ENCODE measurements around the gene AGPAT2. TPM values are rescaled to one million over a fixed set of nuclear protein-coding genes. Genes with fewer than 3 reads are reported as not detected.

The AGPAT2 gene
- total RNA-seq, 1 experiment from 2014 or later: 54.7 TPM

DNA sequence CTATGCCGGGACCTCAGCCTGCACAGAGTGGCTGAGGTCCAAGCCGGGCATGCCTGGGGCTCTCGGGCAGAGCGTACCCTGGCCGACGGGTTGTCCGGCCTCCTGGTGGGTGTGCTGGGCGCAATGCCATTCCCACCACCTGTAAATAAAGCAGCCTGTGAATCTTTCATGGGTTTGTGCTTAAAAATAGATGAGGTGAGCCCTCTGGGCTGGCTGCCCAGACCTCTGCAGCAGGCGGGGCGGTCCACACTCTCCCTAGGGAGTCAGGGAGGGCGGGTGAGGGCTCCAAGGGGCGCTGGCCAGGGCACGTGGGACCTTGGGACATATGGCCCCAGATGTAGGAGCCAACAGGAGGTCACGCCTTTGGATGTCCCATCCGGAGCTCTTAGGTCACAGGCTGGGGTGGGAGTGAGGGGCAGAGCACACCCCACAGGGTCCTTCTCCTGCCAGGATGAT, 3.6 kb upstream of the AGPAT2 start:
- Histone ChIP-seq H3K36me3 (replicated peaks; ENCODE audit: control insufficient read depth, insufficient read depth, low read length) (no peaks in the 10 kb centered on the region), H3K27me3 (ENCODE audit: control insufficient read depth, insufficient read depth, low read length) (no peaks in the 10 kb centered on the region; the same call in 1 of the 2 replicates), H3K4me3 (ENCODE audit: insufficient read depth, low read depth, low read length) (no peak overlapping the region)
- DNase-seq: no peak

DNA sequence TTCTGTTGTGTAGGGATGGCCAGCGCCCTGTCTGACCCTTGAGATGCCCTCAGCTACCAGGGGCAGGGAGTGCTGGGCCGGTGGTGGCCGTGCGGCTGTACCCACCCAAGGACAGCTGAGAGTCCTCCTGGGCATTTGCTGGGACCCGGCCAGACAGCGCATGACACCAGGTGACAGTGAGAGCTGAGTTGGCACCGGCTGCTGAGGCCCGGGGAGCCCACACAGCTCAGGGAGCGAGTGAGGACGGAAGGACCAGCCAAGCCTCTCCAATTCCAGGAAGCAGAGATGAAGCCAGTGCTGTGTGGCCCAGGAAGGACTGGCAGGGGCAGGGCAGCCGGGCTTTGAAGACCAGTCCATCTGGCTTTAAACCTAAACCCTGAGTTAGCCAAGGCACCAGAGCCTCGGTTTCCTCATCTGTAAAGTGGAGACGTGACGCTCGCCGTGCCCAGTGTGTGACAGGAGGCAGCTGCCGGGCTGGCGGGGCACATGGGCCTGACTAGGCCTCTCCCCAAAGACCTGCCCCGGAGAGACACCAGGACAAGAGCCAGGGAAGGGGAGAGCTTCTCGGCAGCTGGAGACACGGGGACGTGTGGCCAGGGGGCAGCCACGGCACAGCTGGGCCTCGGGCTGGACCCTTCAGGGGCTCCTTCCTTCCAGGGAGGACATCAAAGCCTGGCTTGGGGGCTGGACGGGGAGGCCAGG, 3.0 kb upstream of the AGPAT2 start:
- H3K36me3 ChIP-seq (replicated peaks; ENCODE audit: control insufficient read depth, insufficient read depth, low read length): no peaks in the 10 kb centered on the region
- no peak overlapping the region for H3K4me3 ChIP-seq (ENCODE audit: insufficient read depth, low read depth, low read length)
- no peak for DNase-seq
- H3K27me3 ChIP-seq (ENCODE audit: control insufficient read depth, insufficient read depth, low read length): no peaks in the 10 kb centered on the region; the same call in 1 of the 2 replicates

DNA sequence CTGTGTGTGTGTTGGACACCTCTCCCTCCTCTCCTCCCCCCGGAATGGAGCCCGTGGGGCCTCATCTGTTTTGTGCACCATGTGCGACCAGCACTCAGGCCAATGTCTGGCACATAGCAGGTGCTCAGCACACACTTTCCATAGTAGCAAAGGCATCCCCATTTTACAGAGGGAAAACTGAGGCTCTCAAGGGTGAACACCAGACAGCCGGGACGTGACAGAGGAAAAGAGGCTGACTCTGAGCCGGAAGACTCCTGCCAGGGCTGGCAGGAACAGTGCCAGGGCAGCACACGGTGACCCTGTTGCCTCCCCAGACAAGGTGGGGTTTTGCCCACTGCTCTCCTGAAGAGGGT, 1.8 kb upstream of the AGPAT2 start:
- Histone ChIP-seq H3K4me3 (ENCODE audit: insufficient read depth, low read depth, low read length) (no peak overlapping the region), H3K36me3 (replicated peaks; ENCODE audit: control insufficient read depth, insufficient read depth, low read length) (no peaks in the 10 kb centered on the region; the same call in 1 of the 2 replicates), H3K27me3 (ENCODE audit: control insufficient read depth, insufficient read depth, low read length) (no peaks in the 10 kb centered on the region; the same call in 1 of the 2 replicates)
- no peak for DNase-seq

DNA sequence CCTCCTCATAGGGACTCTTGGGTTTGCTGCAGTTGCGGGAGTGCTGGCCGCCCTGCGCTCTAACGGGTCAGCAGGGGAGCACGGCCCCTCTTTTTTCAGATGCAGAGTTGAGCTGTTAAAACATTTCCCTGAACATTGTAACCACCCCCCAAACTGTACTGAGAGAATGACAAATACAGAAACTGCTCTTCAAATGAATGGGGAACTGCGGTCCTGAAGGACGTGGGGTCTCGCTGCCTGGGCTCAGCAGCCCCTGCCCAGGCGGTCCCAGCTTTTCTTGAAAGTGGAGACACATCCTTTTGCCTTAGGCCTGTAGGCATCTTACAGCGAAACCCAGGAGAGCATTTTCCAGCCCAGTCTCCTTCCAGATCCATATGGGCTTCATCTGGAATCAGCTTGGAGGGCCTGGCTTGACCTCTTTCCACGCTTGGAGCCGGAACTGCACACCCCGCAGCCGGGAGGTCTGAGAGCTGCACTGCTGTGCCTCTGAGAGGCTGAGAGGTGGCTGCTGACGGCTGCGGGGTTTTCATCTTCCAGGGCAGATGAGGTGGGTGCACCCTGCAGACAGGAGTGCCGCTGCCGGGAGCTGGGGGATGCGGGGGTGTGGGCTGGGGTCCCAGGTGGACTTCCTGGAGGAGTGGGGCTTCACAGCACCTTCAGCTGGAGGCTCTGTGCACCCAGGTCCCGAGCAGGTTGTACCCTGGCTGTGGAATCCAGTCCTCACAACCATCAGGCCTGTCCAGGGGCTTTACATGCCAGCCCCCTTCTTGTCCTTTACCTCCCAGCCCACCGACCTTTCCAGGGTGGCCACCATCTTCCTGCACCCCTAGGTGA, 1.2 kb upstream of the AGPAT2 start:
- H3K27me3 ChIP-seq (ENCODE audit: control insufficient read depth, insufficient read depth, low read length): no peaks in the 10 kb centered on the region; the same call in 1 of the 2 replicates
- H3K36me3 ChIP-seq (replicated peaks; ENCODE audit: control insufficient read depth, insufficient read depth, low read length): no peaks in the 10 kb centered on the region; the same call in 1 of the 2 replicates
- peak; percentile 87 for DNase-seq
- peak overlapping the region; percentile 46; the same call in 1 of the 2 replicates for H3K4me3 ChIP-seq (ENCODE audit: insufficient read depth, low read depth, low read length)

DNA sequence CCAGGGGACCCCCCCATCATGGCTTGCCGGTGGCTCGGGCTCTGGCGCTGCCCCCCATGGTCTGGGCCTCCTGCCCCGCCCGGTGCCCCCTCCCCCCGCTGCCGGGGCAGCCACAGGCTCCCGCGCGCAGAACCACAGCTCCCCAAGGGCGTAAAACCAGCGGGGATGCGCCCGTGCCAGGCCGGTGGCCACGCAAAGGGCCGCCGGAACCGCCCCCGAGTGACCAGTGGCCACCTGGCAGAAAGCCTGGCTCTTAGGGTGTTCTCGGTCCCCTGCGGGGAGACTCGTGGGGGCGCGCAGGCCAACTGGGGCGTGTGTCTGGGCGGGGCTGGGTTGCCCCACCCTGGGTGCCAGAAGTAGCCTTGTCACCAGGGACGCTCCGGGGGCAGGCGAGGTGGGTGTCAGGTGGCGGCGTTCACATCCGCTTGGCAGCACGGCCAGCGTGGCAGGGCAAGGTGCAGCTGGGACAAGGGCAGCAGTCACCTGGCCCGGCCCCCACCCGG, 515 bp upstream of the AGPAT2 start:
- Histone ChIP-seq H3K27me3 (ENCODE audit: control insufficient read depth, insufficient read depth, low read length) (no peaks in the 10 kb centered on the region; the same call in 1 of the 2 replicates), H3K4me3 (ENCODE audit: insufficient read depth, low read depth, low read length) (peak overlapping the region; percentile 46)
- DNase-seq: no peak

DNA sequence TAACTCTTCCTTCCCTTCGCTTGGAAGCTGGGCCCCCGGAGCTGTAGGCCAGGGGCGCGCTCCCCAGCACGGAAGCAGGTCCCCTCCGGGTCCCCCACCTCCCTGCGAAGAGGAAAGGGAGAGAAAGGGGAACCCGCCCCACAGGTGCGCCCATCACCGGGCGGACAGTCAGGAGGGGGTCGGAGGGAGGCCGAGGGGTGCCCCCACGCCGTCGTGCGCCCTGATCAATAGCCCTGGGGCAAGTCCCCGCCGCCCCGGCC, 793 bp downstream of the AGPAT2 start:
- H3K27me3 ChIP-seq (ENCODE audit: control insufficient read depth, insufficient read depth, low read length): no peaks in the 10 kb centered on the region; the same call in 1 of the 2 replicates
- peak overlapping the region; percentile 91 for H3K4me3 ChIP-seq (ENCODE audit: insufficient read depth, low read depth, low read length)
- no peaks in the 10 kb centered on the region; the same call in 1 of the 2 replicates for H3K36me3 ChIP-seq (replicated peaks; ENCODE audit: control insufficient read depth, insufficient read depth, low read length)
- no peak for DNase-seq

More for the DNA sequence above, 515 bp upstream of the AGPAT2 start:
- H3K36me3 ChIP-seq (replicated peaks; ENCODE audit: control insufficient read depth, insufficient read depth, low read length): no peaks in the 10 kb centered on the region; the same call in 1 of the 2 replicates

DNA sequence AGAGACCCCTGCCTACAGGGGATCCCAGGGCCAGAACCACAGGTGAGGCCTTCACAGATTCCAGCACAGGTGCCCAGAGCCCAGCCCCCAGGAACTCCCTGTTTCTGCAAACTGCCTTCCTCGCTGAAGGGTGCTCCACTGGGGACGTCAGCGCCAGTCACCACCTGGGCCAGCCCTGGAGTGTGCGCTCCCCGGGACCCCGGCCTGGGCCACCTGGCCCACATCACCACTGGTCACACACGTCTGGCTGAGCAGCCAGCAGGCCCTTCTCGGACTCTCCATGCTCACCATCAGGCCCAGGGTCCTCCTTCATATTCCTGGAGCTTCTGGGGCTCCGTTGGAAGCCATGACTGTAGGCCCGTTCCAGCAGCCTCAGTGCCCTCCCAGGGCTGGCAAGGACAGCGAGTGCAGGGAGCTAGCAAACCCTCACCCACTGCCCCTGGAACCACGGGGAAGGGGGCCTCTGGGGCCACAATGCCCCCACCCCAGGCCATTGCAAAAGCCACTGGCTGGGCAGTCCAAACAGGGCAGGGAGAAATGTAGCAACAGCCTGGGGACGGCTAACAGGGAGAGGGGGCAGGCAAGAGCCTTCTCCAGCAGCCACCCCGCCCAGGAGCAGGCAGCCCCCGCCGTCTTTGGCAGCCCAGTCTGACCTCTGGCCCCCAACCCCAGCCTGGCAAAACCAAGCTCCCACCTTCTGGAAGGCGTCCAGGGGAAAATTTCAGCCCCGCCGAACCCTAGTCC, 1.3 kb downstream of the AGPAT2 start:
- peak overlapping the region; percentile 91 for H3K4me3 ChIP-seq (ENCODE audit: insufficient read depth, low read depth, low read length)
- no peak for DNase-seq
- no peaks in the 10 kb centered on the region; the same call in 1 of the 2 replicates for H3K36me3 ChIP-seq (replicated peaks; ENCODE audit: control insufficient read depth, insufficient read depth, low read length)
- H3K27me3 ChIP-seq (ENCODE audit: control insufficient read depth, insufficient read depth, low read length): no peaks in the 10 kb centered on the region; the same call in 1 of the 2 replicates

DNA sequence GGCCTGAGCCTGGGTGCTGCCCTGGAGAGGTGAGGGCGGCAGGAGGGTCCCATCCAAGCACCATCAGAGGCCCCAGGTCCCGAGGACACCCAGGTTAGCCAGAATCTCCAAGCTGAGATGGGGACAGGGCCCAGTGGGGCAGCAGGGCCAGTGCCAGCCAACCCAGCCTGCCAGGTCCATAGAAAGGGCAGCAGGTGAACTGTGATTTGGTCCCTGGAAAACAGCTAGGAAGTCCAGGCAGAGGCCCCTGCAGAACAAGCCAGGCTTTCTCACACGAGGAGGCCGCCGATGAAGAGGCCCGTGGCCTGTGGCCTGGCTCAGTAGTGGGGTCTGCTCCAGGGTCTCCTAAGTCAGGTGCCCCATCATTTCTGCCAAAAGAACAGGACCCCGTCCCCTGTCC, 2.0 kb downstream of the AGPAT2 start:
- no peak overlapping the region for H3K4me3 ChIP-seq (ENCODE audit: insufficient read depth, low read depth, low read length)
- H3K27me3 ChIP-seq (ENCODE audit: control insufficient read depth, insufficient read depth, low read length): no peaks in the 10 kb centered on the region; the same call in 1 of the 2 replicates
- DNase-seq: no peak
- H3K36me3 ChIP-seq (replicated peaks; ENCODE audit: control insufficient read depth, insufficient read depth, low read length): no peaks in the 10 kb centered on the region; the same call in 1 of the 2 replicates

DNA sequence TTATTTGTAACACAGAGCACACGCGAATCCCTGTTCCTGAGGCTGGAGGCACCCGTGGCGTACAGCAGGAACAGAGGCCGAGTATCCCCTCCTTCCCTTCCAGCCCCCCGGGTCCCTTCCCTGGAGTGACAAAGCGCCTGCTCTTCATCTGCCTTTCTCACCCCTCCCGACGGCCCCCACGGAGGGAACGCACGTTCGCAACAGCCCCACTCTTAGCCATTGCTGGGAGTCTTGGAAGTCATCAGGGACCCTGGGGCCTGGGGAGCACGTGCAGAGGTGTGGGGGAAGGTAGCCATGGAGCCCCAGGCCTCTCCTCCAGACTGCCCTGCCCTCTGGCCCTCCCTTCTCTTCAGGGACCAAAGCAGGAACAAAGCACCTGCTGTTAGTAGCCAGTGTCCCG, 2.5 kb downstream of the AGPAT2 start:
- DNase-seq: no peak
- H3K4me3 ChIP-seq (ENCODE audit: insufficient read depth, low read depth, low read length): no peak overlapping the region
- no peaks in the 10 kb centered on the region; the same call in 1 of the 2 replicates for H3K27me3 ChIP-seq (ENCODE audit: control insufficient read depth, insufficient read depth, low read length)
- H3K36me3 ChIP-seq (replicated peaks; ENCODE audit: control insufficient read depth, insufficient read depth, low read length): no peaks in the 10 kb centered on the region; the same call in 1 of the 2 replicates

DNA sequence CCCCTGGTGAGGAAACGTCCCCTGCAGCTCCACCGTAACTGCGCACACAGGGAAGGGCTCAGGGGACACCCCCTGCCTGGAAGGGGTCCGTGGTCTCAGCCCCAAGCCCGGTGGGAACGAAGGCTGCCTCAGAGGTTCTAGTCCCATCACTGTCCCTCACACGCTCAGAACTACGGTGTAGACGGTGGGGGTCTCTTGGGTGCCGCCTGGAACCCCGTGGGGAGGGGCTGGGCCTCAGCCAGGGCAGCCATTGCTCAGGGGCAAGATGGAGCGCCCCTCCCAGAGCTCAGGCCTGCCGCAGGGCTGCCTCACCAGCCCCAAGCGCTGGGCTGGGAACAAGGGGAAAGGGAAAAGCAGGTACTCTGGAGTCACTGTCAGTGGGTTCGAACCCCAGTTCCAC, 2.9 kb downstream of the AGPAT2 start:
- H3K36me3 ChIP-seq (replicated peaks; ENCODE audit: control insufficient read depth, insufficient read depth, low read length): no peaks in the 10 kb centered on the region; the same call in 1 of the 2 replicates
- no peak for DNase-seq

DNA sequence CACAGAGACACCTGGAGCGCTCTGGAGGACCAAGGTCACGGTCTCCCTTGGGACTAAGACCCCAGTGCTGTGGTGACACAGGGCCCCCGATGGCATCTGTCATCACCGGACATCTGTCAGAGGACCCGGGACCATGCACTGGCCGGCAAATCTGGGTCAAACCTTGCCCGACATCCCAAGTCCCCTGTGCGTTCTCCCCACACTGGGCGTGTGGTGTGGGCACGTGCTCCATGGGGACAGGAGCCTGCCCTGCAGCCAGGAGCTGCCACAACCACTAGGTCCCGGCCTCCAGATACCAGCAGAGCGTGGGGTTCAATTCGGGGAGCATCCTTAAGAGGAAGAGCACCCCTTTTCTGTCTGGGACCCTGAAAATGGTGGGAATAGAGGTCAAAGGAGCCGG, 3.5 kb downstream of the AGPAT2 start:
- H3K27me3 ChIP-seq (ENCODE audit: control insufficient read depth, insufficient read depth, low read length): no peaks in the 10 kb centered on the region; the same call in 1 of the 2 replicates
- no peak for DNase-seq
- no peaks in the 10 kb centered on the region; the same call in 1 of the 2 replicates for H3K36me3 ChIP-seq (replicated peaks; ENCODE audit: control insufficient read depth, insufficient read depth, low read length)
- no peak overlapping the region for H3K4me3 ChIP-seq (ENCODE audit: insufficient read depth, low read depth, low read length)

More for the DNA sequence above, 2.9 kb downstream of the AGPAT2 start:
- no peak overlapping the region for H3K4me3 ChIP-seq (ENCODE audit: insufficient read depth, low read depth, low read length)
- H3K27me3 ChIP-seq (ENCODE audit: control insufficient read depth, insufficient read depth, low read length): no peaks in the 10 kb centered on the region; the same call in 1 of the 2 replicates

DNA sequence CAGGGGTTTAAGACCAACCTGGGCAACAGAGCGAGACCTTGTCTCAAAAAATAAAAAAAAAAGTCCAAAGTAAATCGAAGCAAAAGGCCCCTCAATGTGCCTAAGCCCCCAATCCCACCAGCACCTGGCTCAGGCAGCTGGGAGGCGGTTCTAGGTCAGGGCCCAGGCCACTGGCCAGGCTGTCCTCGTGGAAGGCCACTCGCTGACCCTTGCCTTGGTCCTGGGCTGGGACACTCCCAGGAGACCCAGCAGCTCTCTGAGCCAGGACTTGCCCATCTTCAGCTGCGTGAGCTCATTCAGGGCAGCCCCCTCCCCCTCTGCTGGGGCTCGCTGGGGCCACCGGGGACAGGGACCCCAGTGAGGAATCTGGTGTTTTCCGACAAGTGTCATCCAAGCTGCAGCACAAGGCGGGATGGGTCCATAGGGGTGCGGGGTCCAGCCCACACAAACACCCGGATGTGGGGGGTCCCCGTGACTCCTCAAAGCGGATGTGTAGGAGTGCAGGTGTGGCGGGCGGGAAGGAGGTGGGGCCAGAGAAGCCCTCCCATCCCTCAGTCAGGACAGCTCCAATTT, 4.0 kb downstream of the AGPAT2 start:
- Histone ChIP-seq H3K36me3 (replicated peaks; ENCODE audit: control insufficient read depth, insufficient read depth, low read length) (no peaks in the 10 kb centered on the region; the same call in 1 of the 2 replicates), H3K27me3 (ENCODE audit: control insufficient read depth, insufficient read depth, low read length) (no peaks in the 10 kb centered on the region; the same call in 1 of the 2 replicates), H3K4me3 (ENCODE audit: insufficient read depth, low read depth, low read length) (no peak overlapping the region)
- DNase-seq: no peak

DNA sequence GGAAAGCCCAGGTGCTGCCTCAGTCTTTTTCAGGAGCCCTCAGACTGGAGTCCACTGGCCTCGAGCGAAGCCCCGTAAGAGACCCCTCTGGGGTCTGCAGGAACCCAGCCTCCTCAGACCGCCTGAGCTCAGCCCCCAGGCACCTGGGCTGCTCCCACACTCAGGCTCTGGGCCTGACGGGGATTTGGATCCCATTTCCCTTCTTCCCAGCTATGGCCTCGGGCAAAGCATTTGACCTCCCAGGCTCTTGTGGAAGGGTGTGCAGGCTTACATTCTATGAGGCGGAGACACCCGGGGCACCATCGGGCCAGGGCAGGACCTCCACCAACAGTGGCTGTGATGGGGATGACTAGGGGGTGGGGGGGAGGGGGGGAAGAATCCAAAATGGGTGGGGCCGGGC, 4.5 kb downstream of the AGPAT2 start:
- H3K4me3 ChIP-seq (ENCODE audit: insufficient read depth, low read depth, low read length): no peak overlapping the region
- H3K36me3 ChIP-seq (replicated peaks; ENCODE audit: control insufficient read depth, insufficient read depth, low read length): no peaks in the 10 kb centered on the region; the same call in 1 of the 2 replicates
- no peaks in the 10 kb centered on the region; the same call in 1 of the 2 replicates for H3K27me3 ChIP-seq (ENCODE audit: control insufficient read depth, insufficient read depth, low read length)
- peak; percentile 65 for DNase-seq

Measured in H7 (cell line).